GM19025 (cell line): ENCODE measurements around the gene RETREG1.
A peak's percentile ranks its signal among the peaks of the same experiment; 100 is the strongest.
"Not testable (repeated sequence)": the region's sequence is repeated elsewhere in the genome, so short reads cannot be mapped to it uniquely, and the experiment has no call there.

Experiments
- ATAC-seq: cut with Tn5 transposase; IDR thresholded peaks from one replicate; pipeline ENCODE4 v1.9.1; 2021; ENCODE audit warnings: mild to moderate bottlenecking, low read depth, moderate library complexity; ENCODE audit not compliant: unreplicated experiment

RETREG1 gene, protein sequence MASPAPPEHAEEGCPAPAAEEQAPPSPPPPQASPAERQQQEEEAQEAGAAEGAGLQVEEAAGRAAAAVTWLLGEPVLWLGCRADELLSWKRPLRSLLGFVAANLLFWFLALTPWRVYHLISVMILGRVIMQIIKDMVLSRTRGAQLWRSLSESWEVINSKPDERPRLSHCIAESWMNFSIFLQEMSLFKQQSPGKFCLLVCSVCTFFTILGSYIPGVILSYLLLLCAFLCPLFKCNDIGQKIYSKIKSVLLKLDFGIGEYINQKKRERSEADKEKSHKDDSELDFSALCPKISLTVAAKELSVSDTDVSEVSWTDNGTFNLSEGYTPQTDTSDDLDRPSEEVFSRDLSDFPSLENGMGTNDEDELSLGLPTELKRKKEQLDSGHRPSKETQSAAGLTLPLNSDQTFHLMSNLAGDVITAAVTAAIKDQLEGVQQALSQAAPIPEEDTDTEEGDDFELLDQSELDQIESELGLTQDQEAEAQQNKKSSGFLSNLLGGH

GRCh38 chr5:16616536-16617273, at the start of gene RETREG1:
Gene RETREG1, minus strand, starts transcription at chr5:16616997. Its CDS starts 26 bp downstream, at chr5:16616971.
- peak; percentile 67 for ATAC-seq

GRCh38 chr5:16666130-16666882, 49.5 kb upstream of the RETREG1 start:
- no peak for ATAC-seq

- no peak for ATAC-seq
Observed at GRCh38 chr5:16665601-16666000, 48.8 kb upstream of the RETREG1 start.

DNA sequence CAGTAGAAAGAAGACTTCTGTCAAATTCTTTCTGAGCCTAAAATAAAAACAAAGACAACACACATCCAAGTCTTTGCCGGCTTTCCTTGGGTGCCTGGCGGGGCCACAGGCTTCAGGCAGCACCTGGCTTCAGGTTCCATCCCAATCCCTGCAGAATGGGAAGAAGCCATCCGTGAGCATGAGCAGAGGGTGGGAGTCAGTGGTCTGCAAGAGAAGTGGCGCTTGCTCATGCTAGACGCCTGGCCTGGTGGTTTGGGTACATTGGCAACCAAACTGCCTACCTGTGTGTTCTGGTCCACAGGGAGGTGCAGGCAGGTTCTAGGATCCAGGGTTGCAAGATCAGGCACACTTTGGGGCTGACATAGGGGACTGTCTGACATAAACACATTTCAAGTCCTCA, 47.6 kb upstream of the RETREG1 start:
- no peak for ATAC-seq

DNA sequence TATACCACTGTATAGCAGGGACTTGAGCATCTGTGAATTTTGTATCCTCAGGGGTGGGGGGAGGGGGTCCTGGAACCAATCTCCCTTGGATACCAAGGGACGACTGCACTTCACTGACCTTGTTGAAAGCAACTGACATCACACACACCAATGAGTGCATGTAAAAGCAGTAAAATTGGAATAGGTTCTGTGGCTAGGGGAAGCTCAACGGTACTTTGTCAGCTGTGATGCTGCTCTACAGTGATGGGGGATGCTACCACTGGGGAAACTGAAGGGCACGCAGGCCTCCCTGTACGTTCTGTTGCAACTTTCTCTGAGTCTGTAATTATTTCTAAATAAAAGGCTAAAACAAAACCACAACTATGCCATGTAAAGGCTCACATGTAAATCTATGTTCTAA, 47.0 kb upstream of the RETREG1 start:
- ATAC-seq = no peak

GRCh38 chr5:16661713-16662112, 44.9 kb upstream of the RETREG1 start:
- no peak for ATAC-seq

GRCh38 chr5:16660982-16661381, 44.2 kb upstream of the RETREG1 start:
- ATAC-seq = no peak

- no peak for ATAC-seq
Observed at GRCh38 chr5:16659536-16659935, 42.7 kb upstream of the RETREG1 start.

DNA sequence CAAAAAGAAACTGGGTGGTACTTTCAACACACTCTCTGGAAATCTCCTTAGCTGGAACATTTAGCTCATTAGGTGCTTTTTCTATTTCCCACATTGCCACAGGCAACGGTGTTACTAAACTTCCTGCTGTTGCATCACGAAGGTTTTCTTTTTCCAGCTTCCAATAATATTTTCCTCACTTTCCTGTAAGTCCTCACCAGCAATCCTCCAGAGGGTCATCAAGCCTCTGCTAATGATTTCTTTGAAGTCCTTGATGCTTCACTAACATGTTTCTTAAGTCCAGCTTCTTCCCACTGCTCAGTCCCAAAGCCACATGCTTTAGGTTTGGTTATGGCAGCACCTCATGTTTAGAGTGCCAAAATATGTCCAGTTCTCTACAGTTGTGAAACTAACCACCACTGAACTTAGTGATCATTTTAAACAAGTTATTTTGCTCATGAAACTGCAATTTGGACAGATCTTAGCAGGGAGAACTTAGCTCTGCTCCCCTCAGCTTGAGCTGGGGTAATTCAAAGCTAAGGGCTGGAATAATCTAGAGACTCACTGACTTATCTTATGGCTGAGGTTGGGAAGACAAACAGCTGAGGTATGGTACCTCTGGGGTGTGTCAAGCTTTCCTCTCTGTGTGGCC, 39.9 kb upstream of the RETREG1 start:
- no peak for ATAC-seq

- no peak for ATAC-seq
Observed at GRCh38 chr5:16654647-16655334, 38.0 kb upstream of the RETREG1 start.

DNA sequence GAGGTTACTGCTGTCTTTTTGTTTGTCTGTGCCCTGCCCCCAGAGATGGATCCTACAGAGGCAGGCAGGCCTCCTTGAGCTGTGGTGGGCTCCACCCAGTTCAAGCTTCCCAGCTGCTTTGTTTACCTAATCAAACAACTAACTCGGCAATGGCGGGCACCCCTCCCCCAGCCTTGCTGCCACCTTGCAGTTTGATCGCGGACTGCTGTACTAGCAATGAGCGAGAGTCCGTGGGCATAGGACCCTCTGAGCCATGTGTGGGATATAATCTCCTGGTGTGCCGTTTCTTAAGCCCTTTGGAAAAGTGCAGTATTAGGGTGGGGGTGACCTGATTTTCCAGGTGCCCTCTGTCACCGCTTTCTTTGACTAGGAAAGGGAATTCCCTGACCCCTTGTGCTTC, 31.9 kb upstream of the RETREG1 start:
- not testable (repeated sequence) for ATAC-seq

DNA sequence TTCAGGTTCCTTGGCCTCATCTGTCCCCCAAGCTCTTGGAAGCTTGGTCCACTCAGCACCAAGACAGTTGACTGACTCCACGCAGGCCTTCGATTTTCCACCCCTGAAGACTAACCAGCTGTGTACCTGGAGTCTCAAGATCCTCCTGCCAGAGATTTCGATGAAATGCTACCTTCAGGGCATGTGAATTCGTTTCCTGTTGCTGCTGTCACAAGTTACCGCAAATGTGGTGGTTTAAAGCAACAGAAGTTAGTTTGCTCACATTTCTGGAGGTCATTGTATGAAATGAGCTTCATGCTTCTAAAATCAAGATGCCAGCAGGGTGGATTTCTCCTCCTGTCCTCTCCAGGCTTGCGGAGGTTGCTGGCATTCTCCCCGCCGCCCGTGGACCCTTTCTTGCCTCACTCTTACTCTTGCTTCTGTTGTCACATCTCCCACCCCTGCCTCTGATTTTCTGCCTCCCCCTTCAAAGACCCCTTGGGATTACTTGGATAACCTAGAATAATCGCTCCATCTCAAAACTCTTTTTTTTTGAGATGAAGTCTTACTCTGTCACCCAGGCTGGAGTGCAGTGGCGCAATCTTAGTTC, 27.6 kb upstream of the RETREG1 start:
- ATAC-seq = no peak

- no peak for ATAC-seq
Observed at GRCh38 chr5:16642867-16643266, 26.1 kb upstream of the RETREG1 start.

DNA sequence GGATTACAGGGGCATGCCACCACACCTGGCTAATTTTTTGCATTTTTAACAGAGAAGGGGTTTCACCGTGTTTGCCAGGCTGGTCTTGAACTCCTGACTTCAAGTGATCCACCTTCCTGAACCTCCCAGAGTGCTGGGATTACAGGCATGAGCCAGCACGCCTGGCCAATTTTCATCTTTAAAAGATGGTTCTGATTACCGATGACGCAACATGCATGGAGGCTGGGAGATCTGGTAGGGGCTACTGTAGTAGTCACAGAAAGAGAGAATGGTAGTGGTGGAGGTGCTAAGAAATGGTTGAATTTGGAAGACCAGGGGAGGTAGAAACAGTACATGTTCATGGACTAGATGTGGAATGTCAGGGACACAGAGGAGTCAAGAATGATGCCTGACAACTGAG, 22.4 kb upstream of the RETREG1 start:
- ATAC-seq = no peak

DNA sequence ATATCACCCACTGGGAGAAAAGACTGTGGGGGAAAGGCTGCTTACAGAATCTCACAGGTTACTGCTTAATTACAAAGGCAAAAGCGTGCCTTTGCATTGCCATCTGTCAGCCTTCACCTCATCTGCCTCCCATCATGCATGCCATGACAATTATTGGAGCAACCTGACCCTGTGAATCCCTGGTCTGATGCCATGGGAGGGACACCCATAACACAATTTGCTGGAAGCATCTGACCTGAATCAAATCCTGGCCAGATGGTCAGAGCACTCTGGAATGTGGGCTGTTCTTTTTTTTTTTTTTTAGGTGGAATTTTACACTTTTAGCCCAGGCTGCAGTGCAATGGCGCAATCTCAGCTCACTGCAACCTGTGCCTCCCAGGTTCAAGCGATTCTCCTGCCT, 11.6 kb upstream of the RETREG1 start:
- no peak for ATAC-seq

GRCh38 chr5:16626696-16627264, 10.0 kb upstream of the RETREG1 start:
- no peak for ATAC-seq

DNA sequence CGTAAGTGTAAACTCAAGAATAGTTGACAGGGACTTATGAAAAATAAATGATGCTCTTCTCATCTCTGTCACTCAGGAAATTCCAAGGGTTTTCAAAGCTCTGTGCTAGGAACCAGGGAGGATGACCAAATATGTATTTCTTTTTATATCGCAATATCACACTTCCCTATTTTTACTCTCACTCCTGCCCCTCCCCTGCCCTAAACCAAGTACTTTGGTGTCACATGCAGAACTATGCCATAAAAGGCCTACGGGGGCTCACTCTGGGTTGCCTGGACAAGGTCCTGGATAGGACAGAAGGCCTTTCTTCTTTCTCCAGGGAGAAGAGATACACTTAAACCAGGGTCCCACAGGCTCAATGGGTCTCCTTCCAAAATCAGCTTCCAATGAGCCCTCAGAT, 8.3 kb upstream of the RETREG1 start:
- no peak for ATAC-seq

DNA sequence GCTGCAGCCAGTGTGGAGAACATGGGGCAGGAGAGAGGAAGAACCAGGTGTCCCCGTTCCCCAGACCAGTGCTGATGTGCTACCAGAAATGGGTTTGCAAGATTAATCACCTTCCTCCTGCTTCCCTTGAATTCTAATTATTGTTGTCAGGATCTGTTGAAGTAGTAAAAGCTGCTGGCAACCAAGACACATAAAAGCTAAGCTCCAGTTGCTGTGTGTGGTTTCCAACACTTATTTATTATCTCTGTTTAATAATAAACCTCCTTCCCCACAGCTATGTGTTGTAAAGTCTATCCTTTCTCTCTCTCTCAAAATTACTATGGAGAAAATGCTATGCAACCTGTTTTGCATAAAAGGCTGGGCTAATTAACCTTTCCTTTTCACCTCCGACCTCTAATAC, 2.3 kb upstream of the RETREG1 start:
- no peak for ATAC-seq
